KG1 (cell line): ENCODE data around the gene KIF26A.
"Not testable (repeated sequence)": the region's sequence is repeated elsewhere in the genome, so short reads cannot be mapped to it uniquely, and the experiment has no call there.

ENCODE experiments used
- DNase-seq: peaks from one replicate; lab custom pipeline; 2025; lab: John Stamatoyannopoulos, UW

Gene KIF26A

DNA sequence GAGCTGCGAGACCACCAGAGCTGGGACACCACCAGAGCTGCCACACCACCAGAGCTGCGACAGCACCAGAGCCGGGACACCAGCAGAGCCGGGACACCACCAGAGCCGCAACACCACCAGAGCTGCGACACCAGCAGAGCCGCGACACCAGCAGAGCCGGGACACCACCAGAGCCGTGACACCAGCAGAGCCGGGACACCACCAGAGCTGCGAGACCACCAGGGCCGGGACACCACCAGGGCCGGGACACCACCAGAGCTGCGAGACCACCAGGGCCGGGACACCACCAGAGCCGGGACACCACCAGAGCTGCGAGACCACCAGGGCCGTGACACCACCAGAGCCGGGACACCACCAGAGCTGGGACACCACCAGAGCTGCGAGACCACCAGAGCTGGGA, 69.9 kb downstream of the KIF26A start:
- not testable (repeated sequence) for DNase-seq

DNA sequence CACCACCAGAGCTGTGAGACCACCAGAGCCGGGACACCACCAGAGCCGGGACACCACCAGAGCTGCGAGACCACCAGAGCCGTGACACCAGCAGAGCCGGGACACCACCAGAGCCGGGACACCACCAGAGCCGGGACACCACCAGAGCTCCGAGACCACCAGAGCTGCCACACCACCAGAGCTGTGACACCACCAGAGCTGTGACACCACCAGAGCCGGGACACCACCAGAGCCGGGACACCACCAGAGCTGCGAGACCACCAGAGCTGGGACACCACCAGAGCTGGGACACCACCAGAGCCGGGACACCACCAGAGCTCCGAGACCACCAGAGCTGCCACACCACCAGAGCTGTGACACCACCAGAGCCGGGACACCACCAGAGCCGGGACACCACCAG, 70.7 kb downstream of the KIF26A start:
- DNase-seq, result not testable (repeated sequence)

DNA sequence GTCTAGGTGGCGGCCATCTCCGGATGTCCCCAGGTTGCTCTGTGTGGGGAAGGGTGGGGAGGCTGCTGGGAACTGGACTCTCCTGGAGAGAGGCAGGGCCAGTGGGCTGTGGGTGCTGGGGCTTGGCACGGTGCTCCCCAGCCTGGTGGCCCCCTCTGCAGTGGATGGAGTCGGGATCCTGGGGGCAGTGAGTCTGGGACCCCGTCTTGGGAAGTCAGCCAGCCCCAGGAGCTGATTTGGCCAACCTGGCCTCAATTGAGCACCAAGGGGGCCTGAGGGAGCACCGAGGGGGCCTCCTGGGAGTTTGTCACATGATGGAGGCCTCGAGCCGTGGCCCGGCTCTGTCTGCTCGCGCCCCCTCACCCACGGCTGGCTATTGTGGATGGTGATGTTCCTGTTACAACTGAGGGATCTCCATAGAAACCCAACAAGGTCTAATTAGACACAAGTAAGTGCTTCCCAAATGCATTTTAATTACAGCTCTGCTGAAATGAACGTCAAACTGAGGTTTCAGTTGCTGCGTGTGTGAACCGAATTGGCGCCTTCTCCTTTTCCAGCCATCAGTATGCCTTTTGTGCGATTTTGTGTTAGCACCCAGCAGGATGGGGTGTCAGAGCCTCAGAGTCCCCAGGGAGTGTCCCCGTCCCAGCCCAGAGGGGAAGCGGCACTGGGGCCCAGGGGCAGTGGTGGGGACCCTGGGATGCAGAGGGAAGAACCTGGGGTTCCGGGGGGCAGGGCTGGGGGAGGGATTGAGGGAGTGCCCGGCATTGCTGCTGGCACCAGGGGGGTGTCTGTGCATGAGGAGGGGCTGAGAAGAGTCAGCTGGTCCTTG, 71.8 kb downstream of the KIF26A start:
- no peak for DNase-seq

DNA sequence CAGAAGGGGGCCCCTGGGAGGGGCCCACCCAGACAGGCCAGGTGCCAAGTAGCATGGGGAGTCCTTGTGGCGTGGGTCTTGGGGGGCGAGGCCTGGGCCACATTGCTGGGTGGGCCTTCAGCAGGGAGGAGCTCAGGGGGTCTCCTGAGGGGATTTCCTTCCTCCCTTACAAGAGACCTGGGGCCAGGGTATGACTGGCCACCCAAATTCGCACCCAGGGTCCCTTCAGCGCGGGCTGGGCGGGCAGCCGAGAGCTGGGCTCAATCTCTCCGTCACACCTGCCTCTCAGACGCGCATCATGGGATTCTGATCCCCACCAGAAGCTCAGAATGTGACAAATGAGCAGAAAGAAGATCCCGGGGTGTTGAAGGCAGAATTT, 72.4 kb downstream of the KIF26A start:
- no peak for DNase-seq

DNA sequence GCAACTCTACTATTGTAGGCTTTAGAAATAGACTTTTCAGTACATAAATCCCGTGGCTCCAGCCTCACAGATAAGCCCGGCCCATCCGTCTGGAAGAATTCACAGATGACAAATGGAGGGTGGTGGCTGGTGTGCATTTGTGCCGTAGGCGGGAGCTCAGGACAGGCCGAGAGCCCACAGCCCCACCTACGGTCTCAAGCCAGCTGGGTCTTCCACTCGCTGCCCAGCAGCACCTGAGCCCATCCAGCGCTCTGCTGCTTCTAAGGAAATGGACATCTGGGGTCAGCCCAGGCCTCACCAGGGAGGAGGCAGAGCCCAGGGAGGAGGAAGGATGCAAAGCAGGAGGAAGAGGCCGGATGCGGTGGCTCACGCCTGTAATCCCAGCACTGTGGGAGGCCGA, 72.8 kb downstream of the KIF26A start:
- DNase-seq, result no peak

DNA sequence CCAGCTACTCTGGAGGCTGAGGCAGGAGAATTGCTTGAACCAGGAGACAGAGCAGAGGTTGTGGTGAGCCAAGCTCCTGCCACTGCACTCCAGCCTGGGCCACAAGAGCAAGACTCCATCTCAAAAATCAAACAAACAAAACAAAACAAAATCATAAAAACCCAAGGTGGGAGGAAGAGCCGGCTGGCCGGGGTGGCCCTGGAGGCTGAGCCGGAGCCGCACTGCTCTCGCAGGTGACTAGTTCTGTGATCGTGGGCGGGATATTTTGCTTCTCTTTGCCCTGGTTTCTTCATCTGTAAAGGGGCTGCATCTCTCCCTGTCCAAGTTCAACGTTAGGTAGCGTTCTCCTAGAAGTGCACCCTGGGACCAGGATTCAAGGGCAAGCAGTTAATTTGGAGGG, 73.4 kb downstream of the KIF26A start:
- DNase-seq, result no peak

DNA sequence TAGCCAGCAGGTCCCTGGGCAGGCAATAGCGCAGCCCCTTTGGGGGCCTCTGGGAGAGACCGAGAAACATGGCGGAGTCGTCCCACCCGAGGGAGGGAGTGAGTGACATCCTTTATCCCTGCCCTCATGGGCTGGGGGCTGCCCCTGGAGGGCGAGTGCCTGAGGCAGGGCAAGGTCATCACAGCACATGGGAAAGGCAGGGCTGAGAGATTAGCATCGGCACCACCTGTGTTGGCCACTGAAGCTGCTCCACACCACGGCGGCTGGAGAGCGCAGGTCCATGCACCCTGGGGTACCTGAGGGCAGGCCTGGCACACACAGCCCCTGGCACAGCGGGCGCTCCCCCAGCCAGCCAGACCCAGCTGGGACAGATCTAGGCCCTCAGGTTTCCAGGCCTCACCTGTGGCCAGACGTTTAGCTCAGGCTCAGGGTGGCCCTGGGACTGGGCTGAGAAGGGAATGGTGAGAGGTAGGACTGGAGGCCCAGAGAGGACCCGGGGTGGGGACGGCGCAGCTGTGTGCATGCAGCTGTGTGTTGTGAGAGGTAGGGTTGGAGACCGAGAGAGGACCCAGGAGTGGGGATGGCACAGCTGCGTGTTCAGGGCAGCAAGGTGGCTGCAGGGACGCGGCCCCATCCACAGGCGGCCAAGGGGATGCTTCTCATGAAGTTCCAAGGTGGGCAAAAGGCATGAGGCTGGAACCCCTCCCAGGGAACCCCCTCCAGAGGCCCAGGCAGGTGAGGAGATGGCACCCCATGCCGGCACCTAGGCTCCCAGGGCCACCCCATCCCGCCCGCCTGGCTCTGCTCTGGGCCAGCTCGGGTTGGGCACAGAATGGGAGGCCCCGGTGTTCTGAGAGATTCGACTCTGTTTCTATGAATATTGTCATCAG, 74.1 kb downstream of the KIF26A start:
- no peak for DNase-seq

DNA sequence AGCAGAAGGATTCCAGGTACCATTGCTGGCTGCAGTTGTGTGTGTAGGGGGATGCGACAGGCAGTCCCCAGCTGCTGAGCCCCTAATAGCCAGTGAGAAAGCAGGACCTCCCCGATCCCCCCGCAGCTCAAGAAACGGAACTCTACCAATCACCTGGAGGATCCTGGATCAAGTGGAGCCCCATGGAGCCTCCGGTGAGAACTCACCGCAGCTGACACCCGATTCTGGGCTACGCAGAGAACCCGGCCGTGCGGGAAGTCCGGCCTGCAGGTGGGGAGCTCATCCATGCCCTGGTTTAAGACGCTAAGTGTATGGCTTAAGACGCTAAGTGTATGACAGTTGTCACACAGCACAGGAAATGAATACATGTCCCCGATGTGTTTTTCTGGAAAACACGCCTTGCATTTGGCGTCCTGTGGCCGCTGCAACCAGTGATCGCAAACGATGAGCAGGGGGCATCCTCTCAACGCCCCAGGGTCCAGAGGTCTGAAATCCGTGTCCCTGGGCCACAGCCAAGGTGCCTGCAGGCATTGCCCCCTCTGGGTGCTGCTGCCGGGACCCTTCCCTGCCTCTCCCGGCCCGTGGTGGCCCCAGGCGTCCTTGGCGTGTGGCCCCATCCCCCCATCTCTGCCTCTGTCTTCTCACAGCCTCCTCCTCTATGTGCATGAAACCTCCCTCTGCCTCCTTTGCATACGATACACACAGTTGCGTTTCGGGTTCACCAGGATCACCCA, 75.1 kb downstream of the KIF26A start:
- DNase-seq, result no peak

DNA sequence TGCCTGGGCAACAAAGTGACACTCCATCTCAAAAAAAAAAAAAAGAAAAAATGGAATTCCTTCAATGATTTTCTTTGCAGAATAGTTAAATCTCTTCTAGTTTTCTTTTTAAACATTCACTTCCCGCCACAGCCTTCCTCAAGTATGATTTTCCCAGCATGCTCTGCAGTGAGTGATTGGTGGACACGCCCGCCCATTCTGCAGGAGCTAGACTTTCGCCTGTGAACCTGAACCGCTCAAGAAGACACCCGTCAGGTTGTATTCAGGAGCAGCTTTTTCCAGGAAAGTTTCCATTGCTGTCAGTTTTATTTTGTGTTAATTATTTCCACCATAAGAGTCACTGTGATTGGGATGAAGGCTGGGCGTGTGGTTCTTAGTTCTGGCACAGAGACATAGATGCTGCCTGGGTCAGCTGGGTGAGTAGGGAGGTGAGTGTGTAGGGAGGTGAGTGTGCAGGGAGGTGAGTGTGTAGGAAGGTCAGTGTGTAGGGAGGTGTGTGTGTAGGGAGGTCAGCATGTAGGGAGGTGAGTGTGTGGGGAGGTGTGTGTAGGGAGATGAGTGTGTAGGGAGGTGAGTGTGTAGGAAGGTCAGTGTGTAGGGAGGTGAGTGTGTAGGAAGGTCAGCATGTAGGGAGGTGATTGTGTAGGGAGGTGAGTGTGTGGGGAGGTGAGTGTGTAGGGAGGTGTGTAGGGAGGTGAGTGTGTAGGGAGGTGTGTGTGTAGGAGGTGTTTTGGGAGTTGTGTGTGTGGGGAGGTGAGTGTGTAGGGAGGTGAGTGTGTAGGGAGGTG, 76.2 kb downstream of the KIF26A start:
- DNase-seq, result no peak

DNA sequence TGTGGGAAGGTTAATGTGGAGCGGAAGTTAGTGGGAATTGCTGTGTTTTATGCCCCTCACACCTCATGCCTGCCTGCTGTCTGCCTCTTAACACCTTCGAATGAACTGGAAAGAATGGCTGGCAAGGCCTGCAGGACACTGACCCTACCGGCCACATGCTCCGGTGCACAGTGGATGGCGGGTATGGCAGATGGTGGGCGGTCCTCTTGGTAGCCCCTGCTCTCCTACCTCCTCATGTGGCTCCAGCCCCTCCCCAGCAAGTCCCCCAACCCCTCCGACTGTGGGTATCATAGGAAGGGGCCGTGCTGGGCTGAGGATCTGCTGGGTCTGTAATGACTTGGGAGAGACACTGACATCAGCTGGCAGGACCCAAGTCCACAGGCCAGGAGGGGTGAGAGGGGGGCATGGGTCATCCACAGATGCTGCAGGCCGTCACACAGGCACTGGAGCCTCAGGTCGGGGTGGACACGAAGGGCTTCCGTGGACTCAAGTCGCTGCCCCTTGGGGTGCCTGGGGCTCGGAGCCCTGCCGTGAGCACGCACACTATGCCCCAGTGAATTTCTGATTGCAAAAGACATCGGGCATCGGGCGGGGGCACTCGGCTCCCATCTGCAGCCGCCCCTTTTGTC, 77.4 kb downstream of the KIF26A start:
- DNase-seq, result no peak

DNA sequence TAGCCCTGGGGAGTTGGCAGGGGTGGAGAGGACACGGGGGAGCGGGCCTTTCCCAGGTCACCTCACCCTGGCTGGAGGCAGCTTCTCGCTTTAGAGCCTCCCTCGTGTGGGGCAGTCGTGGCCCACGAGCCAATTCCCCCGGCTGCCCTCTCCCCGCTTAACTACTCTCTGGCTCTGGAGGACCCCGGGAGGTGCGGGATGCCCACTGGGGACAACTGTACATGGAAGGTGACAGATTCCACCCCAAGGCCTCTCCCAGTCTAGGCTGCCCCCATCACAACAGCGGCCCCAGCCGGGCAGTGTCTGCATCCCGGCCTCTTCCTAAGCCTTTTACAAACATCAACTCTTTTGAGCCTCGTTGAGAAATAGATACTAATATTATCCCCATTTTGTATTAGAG, 78.1 kb downstream of the KIF26A start:
- no peak for DNase-seq

DNA sequence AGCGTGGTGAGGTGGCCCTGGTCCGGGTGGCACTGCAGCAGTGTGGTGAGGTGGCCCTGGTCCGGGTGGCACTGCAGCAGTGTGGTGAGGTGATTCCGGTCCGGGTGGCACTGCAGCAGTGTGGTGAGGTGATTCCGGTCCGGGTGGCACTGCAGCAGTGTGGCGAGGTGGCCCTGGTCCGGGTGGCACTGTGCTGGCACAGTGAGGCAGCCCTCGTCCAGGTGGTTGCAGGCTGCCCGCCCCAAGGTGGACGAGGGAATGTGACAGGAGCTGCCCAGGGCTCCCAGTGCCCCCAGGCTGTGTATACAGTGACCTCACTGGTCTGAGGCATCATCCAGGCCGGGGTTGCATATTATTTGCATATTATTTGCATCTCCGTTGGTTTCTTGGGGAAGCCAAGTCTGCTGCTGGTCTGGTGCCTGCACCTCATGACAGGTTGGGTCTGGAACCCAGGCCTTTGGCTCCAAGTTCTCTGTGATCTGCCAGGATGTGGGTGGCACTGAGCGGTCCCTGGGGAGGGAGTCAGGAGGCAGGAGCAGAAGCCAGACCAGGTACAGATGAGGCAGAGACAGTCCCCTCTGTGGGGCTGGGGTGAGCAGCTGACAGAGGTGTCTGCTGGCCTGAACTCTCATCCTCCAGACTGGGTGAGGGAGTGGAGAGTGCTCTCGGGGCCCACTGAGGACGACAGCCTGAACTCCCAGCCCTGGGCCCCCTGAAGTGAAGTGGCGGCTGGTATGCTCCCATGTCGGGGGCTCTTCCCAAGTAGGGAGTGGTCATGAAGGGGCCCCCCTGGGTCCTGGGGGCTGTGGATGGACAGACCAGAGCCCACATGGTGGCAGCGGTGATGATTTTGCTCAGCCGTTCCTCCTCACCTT, 79.3 kb downstream of the KIF26A start:
- DNase-seq, result no peak

DNA sequence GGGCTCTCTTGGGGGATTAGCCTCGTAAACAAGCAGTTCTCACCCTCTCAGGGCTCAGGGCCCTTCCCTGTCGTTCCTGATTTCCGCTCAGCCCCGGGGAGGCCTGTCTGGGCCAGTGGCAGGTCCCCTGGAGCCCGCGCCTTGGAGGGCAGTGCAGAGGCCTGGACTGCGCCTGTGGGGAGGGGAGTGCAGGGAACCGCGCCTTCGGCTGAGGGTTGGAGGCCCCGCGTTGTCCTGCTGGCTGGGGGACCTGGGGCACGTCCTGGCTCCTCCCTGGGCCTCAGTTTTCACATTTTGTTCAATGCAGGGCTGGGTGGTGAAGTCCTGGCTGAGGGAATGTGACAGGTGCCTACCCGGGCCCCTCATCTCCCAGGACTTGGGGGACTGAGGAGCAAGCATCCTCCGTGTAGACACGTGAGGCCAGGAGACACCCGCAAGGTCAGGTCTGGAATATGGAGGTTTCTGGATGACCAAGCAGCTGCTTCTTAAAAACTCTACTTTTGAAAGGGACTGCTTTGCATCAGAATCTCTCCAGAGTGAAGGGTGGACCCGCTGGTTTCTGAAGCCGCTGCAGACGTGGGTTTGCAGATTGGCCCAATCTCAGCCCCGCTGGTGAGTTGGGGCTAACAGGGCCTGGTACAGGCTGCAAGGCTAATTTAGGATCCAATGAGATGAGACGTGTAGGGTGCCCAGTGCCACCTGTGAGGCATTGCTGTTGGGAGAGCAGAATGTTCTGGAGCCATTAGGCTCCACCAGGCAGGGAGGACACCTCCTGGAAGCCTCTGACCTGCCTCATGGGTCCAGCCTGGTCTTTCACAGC, 80.2 kb downstream of the KIF26A start:
- DNase-seq, result no peak

DNA sequence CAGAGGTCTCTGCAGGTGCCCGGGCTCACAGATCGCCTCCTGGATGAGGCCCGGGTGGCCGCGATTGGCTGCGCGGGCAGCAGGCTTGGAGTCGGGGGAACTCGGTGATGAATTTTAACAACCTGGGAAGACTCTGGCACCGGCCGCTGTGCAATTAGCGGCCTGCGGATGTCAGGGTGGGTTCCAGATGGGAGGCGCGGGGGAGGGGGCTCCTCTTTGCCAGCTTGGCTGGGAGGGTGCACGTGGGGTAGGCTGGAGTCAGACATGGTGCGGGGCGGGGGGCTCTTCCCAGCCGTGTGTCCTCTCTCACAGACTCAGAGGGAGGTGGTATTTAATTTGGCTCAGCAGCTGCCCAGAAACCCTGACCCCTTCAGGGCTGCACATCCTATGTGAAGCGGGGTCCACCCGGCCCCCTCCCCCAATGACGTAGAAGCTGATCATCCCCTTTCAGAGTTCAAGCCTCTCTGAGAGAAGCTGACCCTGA, 81.4 kb downstream of the KIF26A start:
- DNase-seq, result no peak

DNA sequence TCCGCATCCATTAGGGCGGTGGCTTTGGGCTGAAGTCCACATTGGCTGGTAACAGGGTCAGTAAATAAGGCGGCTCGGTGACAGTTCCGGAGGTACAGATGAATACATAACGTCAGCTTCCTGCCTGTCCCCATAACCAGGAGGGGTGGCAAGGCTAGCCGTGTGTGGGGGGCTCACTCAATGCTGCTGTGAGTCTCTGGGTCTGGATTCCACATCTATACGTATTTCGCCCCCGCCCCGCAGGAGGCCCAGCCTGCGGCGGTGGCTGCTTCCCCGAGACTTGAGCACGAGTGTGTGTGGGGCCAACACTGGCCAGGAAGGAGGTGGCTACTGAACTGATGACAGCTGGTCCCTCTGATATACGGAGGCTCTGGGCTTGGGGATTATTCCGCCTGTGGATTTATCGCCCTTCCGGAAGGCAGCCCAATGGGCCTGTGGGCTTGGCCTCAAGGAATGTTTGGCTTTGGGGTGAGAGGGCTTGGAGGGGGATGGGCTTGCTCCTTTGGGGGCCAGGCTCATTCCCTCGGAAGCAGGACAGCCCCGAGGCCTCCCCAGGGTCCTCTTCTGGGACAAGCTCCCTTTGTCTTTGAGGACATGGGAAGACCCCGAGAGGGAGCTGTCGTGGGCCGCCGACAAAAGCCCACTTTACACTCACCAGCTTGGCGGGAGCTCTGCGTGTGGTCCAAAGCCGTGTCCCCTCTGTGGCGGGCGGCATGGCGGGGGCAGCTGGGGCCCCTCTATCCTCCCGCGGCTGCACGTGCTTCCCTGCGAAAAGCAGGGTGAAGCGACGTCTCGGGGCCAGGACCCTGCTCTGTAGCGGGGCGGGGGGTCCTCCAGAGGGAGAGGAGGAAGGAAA, 82.1 kb downstream of the KIF26A start:
- no peak for DNase-seq

DNA sequence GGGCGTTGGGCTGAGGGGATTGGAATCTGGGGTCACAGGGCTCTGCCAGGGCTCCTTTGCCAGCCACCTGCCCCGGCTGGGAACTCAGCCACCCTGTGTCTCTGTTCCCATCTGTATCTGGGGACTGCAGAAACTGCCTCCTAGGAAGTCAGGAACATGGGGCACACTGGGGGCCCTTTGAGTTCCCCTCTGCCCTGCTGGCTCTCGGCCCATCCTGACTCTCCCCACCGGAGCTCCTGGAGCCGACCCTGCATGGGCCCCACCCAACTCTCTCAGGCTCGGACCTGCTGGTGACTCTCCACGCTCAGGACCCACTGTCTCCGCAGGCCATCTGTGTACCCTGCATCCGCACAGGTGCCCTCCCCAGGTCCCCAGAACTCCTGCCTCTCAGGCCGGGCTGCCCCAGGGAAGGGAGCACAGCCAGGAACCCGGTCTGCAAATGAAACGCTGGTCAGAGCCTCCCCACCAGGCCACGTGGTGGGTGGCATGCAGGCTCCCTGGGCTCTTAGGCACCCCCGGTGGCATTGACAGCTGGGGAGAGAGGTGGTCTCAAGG, 82.8 kb downstream of the KIF26A start:
- no peak for DNase-seq

DNA sequence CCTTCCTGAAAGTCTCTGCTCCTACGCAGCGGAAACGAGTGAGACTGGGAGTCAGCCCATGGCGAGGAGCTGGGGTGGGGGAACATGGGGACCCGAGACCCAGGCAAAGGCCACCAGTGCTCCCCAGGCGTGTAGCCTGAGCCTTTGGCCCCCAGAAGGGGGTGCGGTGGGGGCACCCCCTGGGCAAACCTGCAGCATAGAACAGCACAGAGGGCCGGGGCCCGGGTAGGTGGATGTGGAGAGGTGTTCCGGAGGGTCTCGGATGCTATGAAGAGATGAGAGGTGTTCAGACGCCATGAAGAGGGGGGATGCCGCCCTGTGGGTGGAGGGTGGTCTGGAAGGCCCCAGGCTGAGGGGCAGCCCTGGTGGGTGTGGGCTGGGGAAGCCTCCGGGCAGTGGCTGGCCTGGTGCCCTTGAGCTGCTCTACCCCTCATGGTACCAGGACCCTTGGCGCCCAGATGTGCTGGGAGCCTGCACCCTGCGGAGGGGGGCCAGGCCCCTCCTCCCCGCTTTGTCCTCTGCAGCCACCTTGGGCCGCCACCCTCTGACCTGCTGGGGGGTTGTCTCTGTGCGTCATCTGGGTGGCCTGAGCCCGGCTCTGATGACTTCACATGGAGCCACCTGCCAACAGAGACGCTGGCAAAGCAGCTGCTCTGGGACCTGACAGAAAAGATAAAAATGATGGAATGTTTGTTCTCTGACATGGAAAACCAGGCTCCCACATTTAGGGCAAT, 83.4 kb downstream of the KIF26A start:
- DNase-seq, result no peak
